ENCODE results near the gene CDKN1B.

GRCh38 chr12:12676605-12677004, 40.6 kb upstream of the CDKN1B start:
- TF ChIP-seq CTCF (IDR thresholded peaks at IDR 0.05) (no peak), POLR2A (IDR thresholded peaks at IDR 0.05) (no peak)
